DMS153 treated with DMSO at 0.1 percent for 48 hours (cell line): Measurements from ENCODE around the gene SCRN3.
"Not testable (repeated sequence)": the region's sequence is repeated elsewhere in the genome, so short reads cannot be mapped to it uniquely, and the experiment has no call there.

Experiments used
- DNase-seq: peaks from one replicate; lab custom pipeline; 2025; ENCODE audit not compliant: unreplicated experiment; lab: John Stamatoyannopoulos, UW

SCRN3 gene

GRCh38 chr2:174395284-174395968 is at the start of gene SCRN3:
Gene SCRN3 (plus strand): TSS chr2:174395730. CDS start chr2:174398284, 2,554 bp downstream.
- peak; percentile 75 for DNase-seq

- DNase-seq, result no peak
These were observed 45.5 kb upstream of the SCRN3 start for GRCh38 chr2:174350018-174350417.

- no peak for DNase-seq
These were observed 44.8 kb upstream of the SCRN3 start for GRCh38 chr2:174350593-174351181.

GRCh38 chr2:174353004-174353403 is 42.5 kb upstream of the SCRN3 start:
- DNase-seq, result no peak

- no peak for DNase-seq
These were observed 39.2 kb upstream of the SCRN3 start for GRCh38 chr2:174356347-174356746.

- not testable (repeated sequence) for DNase-seq
These were observed 35.9 kb upstream of the SCRN3 start for GRCh38 chr2:174359663-174360062.

GRCh38 chr2:174362949-174363348 is 32.6 kb upstream of the SCRN3 start:
- DNase-seq, result no peak

GRCh38 chr2:174363492-174364225 is 31.9 kb upstream of the SCRN3 start:
- not testable (repeated sequence) for DNase-seq

GRCh38 chr2:174364628-174365027 is 30.9 kb upstream of the SCRN3 start:
- no peak for DNase-seq

GRCh38 chr2:174365571-174365970 is 30.0 kb upstream of the SCRN3 start:
- no peak for DNase-seq

GRCh38 chr2:174368691-174369090 is 26.8 kb upstream of the SCRN3 start:
- no peak for DNase-seq

GRCh38 chr2:174376967-174377366 is 18.6 kb upstream of the SCRN3 start:
- DNase-seq, result no peak

GRCh38 chr2:174383796-174384195 is 11.7 kb upstream of the SCRN3 start:
- DNase-seq, result no peak

- DNase-seq, result no peak
These were observed 10.3 kb upstream of the SCRN3 start for GRCh38 chr2:174385201-174385600.

- DNase-seq, result not testable (repeated sequence)
These were observed 6.8 kb upstream of the SCRN3 start for GRCh38 chr2:174388706-174389105.

GRCh38 chr2:174389542-174389941 is 6.0 kb upstream of the SCRN3 start:
- no peak for DNase-seq

- DNase-seq, result not testable (repeated sequence)
These were observed 5.2 kb upstream of the SCRN3 start for GRCh38 chr2:174390303-174390702.

GRCh38 chr2:174392706-174393105 is 2.8 kb upstream of the SCRN3 start:
- DNase-seq, result no peak

GRCh38 chr2:174395969-174396630 is 570 bp downstream of the SCRN3 start:
- no peak for DNase-seq

GRCh38 chr2:174397773-174398172 is 2.2 kb downstream of the SCRN3 start:
- DNase-seq, result no peak

GRCh38 chr2:174399171-174399570 is 3.6 kb downstream of the SCRN3 start:
- no peak for DNase-seq

- DNase-seq, result no peak
These were observed 5.3 kb downstream of the SCRN3 start for GRCh38 chr2:174400853-174401252.
